Measurements from ENCODE around the gene XIRP1. TPM values are rescaled to one million over a fixed set of nuclear protein-coding genes. Genes with fewer than 3 reads are reported as not detected.

Gene XIRP1
- total RNA-seq, result not detected in 2 replicates
- long read RNA-seq, result 0 reads

- TF ChIP-seq CTCF (conservative IDR thresholded peaks at IDR 0.05), result no peak
Observed at GRCh38 chr3:39192490-39193092, at the start of gene XIRP1. Gene XIRP1, minus strand, starts transcription at chr3:39192595. Its CDS starts 3,150 bp downstream, at chr3:39189445.

GRCh38 chr3:39241561-39241960, 49.2 kb upstream of the XIRP1 start:
- H3K4me3 Mint-ChIP-seq, result no peak overlapping the region
- H3K36me3 Mint-ChIP-seq (ENCODE audit: low read depth), result no peaks in the 10 kb centered on the region
- H3K27ac Mint-ChIP-seq (ENCODE audit: unreplicated experiment), result no peak overlapping the region
- no peak for DNase-seq (ENCODE audit: low read depth, low spot score)
- no peaks in the 10 kb centered on the region for H3K9me3 Mint-ChIP-seq
- H3K4me1 Mint-ChIP-seq, result peaks cover 3% of the 10 kb centered on the region
- peaks cover 39% of the 10 kb centered on the region for H3K27me3 Mint-ChIP-seq (ENCODE audit: low read depth)
- TF ChIP-seq CTCF (conservative IDR thresholded peaks at IDR 0.05), result no peak

More at GRCh38 chr3:39192490-39193092, at the start of gene XIRP1:
- Mint-ChIP-seq H3K27me3 (ENCODE audit: low read depth) (peaks cover 19% of the 10 kb centered on the region), H3K27ac (ENCODE audit: unreplicated experiment) (peak within 1 kb of the TSS; percentile 84), H3K4me1 (peaks cover 7% of the 10 kb centered on the region), H3K9me3 (no peaks in the 10 kb centered on the region), H3K36me3 (ENCODE audit: low read depth) (no peaks in the 10 kb centered on the region), H3K4me3 (no peak within 1 kb of the TSS)
- no peak for DNase-seq (ENCODE audit: low read depth, low spot score)

GRCh38 chr3:39237027-39237426, 44.6 kb upstream of the XIRP1 start:
- no peak for TF ChIP-seq CTCF (conservative IDR thresholded peaks at IDR 0.05)
- no peak overlapping the region for H3K27ac Mint-ChIP-seq (ENCODE audit: unreplicated experiment)
- no peak for DNase-seq (ENCODE audit: low read depth, low spot score)
- H3K36me3 Mint-ChIP-seq (ENCODE audit: low read depth), result no peaks in the 10 kb centered on the region
- H3K27me3 Mint-ChIP-seq (ENCODE audit: low read depth), result peaks cover 64% of the 10 kb centered on the region
- no peaks in the 10 kb centered on the region for H3K9me3 Mint-ChIP-seq
- no peaks in the 10 kb centered on the region for H3K4me1 Mint-ChIP-seq
- no peak overlapping the region for H3K4me3 Mint-ChIP-seq

- Mint-ChIP-seq H3K4me3 (no peak overlapping the region), H3K27me3 (ENCODE audit: low read depth) (peaks cover 68% of the 10 kb centered on the region), H3K36me3 (ENCODE audit: low read depth) (no peaks in the 10 kb centered on the region)
Observed at GRCh38 chr3:39234651-39235050, 42.3 kb upstream of the XIRP1 start.

GRCh38 chr3:39232859-39233258, 40.5 kb upstream of the XIRP1 start:
- Mint-ChIP-seq H3K27me3 (ENCODE audit: low read depth) (peaks cover 51% of the 10 kb centered on the region), H3K4me3 (no peak overlapping the region), H3K9me3 (peaks cover 7% of the 10 kb centered on the region), H3K4me1 (no peaks in the 10 kb centered on the region), H3K27ac (ENCODE audit: unreplicated experiment) (no peak overlapping the region), H3K36me3 (ENCODE audit: low read depth) (no peaks in the 10 kb centered on the region)
- no peak for DNase-seq (ENCODE audit: low read depth, low spot score)
- no peak for TF ChIP-seq CTCF (conservative IDR thresholded peaks at IDR 0.05)

More at GRCh38 chr3:39234651-39235050, 42.3 kb upstream of the XIRP1 start:
- Mint-ChIP-seq H3K4me1 (no peaks in the 10 kb centered on the region), H3K9me3 (peaks cover 7% of the 10 kb centered on the region), H3K27ac (ENCODE audit: unreplicated experiment) (no peak overlapping the region)
- DNase-seq (ENCODE audit: low read depth, low spot score), result no peak
- TF ChIP-seq CTCF (conservative IDR thresholded peaks at IDR 0.05), result no peak
